ENCODE measurements around the gene MAG. TPM values are rescaled to one million over a fixed set of nuclear protein-coding genes. Genes with fewer than 3 reads are reported as not detected.
A peak's percentile ranks its signal among the peaks of the same experiment; 100 is the strongest.
"Not testable (repeated sequence)": the region's sequence is repeated elsewhere in the genome, so short reads cannot be mapped to it uniquely, and the experiment has no call there.

MAG gene
- total RNA-seq, 1 donor = not detected

- peak; percentile 74 for DNase-seq (ENCODE audit: low read depth)
- TF ChIP-seq, protein P1, sequence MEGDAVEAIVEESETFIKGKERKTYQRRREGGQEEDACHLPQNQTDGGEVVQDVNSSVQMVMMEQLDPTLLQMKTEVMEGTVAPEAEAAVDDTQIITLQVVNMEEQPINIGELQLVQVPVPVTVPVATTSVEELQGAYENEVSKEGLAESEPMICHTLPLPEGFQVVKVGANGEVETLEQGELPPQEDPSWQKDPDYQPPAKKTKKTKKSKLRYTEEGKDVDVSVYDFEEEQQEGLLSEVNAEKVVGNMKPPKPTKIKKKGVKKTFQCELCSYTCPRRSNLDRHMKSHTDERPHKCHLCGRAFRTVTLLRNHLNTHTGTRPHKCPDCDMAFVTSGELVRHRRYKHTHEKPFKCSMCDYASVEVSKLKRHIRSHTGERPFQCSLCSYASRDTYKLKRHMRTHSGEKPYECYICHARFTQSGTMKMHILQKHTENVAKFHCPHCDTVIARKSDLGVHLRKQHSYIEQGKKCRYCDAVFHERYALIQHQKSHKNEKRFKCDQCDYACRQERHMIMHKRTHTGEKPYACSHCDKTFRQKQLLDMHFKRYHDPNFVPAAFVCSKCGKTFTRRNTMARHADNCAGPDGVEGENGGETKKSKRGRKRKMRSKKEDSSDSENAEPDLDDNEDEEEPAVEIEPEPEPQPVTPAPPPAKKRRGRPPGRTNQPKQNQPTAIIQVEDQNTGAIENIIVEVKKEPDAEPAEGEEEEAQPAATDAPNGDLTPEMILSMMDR (IDR thresholded peaks at IDR 0.05; ENCODE audit: insufficient read depth, low read length) = peak; percentile 83
- H3K4me3 ChIP-seq (ENCODE audit: low read depth, low read length) = no peak overlapping the region
Observed at GRCh38 chr19:35352448-35353304, 60.7 kb downstream of the MAG start.

DNA sequence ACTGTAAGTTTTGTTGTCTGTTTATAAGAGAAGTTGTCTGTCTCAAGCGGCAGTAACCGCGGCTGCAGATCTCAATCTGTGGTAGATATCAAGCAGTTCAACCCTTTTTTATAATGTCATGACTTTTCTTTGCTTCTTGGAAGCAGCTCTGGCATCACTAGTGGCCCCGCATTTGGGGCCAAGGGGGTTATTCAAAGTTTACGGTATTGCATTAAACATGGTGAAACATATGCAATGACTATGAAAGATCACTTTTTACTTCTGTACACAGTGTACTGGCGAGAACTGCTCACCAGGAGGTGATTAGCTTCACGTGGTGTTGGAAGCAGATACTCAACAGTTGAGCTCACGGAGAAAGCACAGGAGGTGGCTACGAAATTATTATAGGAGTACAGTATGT, 61.7 kb downstream of the MAG start:
- H3K4me3 ChIP-seq (ENCODE audit: low read depth, low read length) = no peak overlapping the region
- TF ChIP-seq, protein P1 (IDR thresholded peaks at IDR 0.05; ENCODE audit: insufficient read depth, low read length) = no peak
- no peak for DNase-seq (ENCODE audit: low read depth)

- no peak overlapping the region for H3K4me3 ChIP-seq (ENCODE audit: low read depth, low read length)
- TF ChIP-seq, protein P1 (IDR thresholded peaks at IDR 0.05; ENCODE audit: insufficient read depth, low read length) = no peak
- no peak for DNase-seq (ENCODE audit: low read depth)
Observed at GRCh38 chr19:35354898-35355297, 62.9 kb downstream of the MAG start.

DNA sequence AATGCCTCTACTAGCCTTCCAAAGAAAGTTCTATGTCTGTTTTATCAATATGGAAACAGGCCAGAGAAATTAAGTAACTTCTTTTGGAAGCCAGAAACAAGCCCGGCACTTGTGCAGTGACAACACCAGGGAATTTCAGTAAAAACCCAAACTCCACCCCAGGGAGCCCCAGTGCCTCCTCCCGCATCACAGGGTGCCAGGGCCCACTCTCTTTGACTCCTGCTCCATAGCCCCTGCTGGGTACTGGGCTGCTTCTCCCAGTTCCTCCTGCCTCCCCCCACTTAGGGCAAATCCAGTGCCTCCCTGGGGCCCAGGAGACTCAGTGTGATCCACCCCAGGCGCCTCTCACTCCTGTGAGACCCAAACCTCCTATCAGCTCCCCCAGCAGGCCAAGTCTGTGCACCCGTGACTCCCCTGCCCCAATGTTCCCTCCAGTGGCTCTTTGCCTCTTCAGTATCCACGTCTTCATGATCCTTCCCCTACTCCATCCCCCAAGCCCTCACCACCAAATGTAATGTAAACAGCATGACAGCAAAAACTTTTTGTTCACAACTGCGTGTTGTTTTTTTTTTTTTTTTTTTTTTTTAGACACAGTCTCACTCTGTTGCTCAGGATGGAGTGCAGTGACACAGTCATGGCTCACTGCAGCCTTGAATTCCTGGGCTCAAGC, 64.0 kb downstream of the MAG start:
- no peak for DNase-seq (ENCODE audit: low read depth)
- TF ChIP-seq, protein P1 (IDR thresholded peaks at IDR 0.05; ENCODE audit: insufficient read depth, low read length) = no peak
- H3K4me3 ChIP-seq (ENCODE audit: low read depth, low read length) = no peak overlapping the region

DNA sequence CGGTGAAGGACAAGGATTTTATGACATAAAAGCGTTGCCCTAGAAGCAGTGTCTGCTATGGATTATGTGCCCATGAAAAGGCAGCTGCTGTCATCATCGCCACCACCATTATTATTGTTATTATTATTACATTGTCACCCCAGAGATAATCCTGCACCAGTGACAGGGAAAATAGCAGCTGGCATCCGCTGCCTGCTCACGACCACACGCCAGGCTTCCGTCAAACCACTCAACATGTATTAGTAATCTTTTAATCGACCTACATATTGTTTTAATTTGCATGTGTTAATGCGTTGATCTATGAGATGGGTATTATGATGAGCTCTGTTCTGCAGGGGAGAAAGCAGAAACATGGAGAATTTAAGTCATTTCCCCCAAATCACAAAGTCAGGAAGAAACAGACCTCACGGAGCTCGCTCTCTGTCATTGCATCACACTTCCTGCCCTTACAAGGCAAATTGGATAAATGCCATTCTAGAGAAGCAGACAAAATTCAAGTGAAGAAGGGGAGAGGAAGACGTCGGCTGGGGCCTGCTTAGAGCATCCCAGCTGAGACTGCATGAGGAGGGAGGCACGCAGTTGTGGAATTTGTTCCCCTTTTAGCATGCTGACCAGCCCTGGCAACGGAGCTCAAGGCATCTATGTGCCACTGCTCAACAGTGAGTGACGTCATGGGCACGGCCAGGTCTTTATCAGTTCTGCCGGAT, 66.1 kb downstream of the MAG start, which contains the start of gene FFAR3:
TSS of gene FFAR3 (plus strand) at position 594 of the 707 bp plus-strand sequence. CDS start 431 bp downstream, outside the sequence.
- TF ChIP-seq, protein P1 (IDR thresholded peaks at IDR 0.05; ENCODE audit: insufficient read depth, low read length) = no peak
- no peak within 1 kb of the TSS for H3K4me3 ChIP-seq (ENCODE audit: low read depth, low read length)
- DNase-seq (ENCODE audit: low read depth) = peak; percentile 37

GRCh38 chr19:35358834-35359233, 66.9 kb downstream of the MAG start:
- H3K4me3 ChIP-seq (ENCODE audit: low read depth, low read length) = not testable (repeated sequence)

DNA sequence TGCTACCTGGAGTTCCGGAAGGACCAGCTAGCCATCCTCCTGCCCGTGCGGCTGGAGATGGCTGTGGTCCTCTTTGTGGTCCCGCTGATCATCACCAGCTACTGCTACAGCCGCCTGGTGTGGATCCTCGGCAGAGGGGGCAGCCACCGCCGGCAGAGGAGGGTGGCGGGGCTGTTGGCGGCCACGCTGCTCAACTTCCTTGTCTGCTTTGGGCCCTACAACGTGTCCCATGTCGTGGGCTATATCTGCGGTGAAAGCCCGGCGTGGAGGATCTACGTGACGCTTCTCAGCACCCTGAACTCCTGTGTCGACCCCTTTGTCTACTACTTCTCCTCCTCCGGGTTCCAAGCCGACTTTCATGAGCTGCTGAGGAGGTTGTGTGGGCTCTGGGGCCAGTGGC, 67.4 kb downstream of the MAG start:
- DNase-seq (ENCODE audit: low read depth) = not testable (repeated sequence)

More at GRCh38 chr19:35358834-35359233, 66.9 kb downstream of the MAG start:
- DNase-seq (ENCODE audit: low read depth) = not testable (repeated sequence)

GRCh38 chr19:35360081-35360480, 68.1 kb downstream of the MAG start:
- not testable (repeated sequence) for H3K4me3 ChIP-seq (ENCODE audit: low read depth, low read length)

More for the DNA sequence above, 67.4 kb downstream of the MAG start:
- H3K4me3 ChIP-seq (ENCODE audit: low read depth, low read length) = not testable (repeated sequence)

More at GRCh38 chr19:35360081-35360480, 68.1 kb downstream of the MAG start:
- DNase-seq (ENCODE audit: low read depth) = not testable (repeated sequence)
